ENCODE measurements around the gene KRTAP10-10. TPM values are rescaled to one million over a fixed set of nuclear protein-coding genes. Genes with fewer than 3 reads are reported as not detected.
"Not testable (repeated sequence)": the region's sequence is repeated elsewhere in the genome, so short reads cannot be mapped to it uniquely, and the experiment has no call there.

The KRTAP10-10 gene
- polyA plus RNA-seq, 1 donor (not counting 4 experiments of a cell fraction or from before 2014, with no cell fraction given): not detected

DNA sequence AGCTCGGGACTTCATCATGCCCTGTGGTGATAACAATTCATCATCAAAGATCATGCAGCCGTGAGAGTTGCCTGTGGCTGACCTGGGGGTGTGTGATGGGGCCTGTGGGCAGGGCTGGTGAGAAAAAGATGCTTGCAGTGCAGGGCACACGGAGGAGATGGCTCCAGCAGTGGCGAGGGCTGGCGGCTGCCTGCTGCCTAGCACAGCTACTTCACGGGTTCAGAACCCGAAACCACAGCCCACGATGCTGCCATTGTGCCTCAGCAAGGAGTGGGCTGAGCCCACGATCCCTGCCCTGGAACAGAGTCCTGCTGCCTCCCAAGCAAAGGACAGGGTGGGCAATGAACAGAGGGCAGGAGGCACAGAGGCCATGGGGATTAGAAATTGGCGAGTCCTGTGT is 10.9 kb upstream of the KRTAP10-10 start:
- FAIRE-seq (no peak), DNase-seq (ENCODE audit: low read depth, low spot score) (no peak)
- no peak overlapping the region for H3K27ac ChIP-seq (ENCODE audit: control insufficient read depth, insufficient read depth, low read length)
- H3K4me3 ChIP-seq (ENCODE audit: control insufficient read depth in 2 of 3, extremely low read depth in 1 of 3, insufficient read depth in 2 of 3, low read depth in 1 of 3, low read length in 3 of 3): no peak overlapping the region
- no peak overlapping the region for H3K9ac ChIP-seq (ENCODE audit: control insufficient read depth, extremely low read depth, insufficient read depth, low read length)
- H3K36me3 ChIP-seq (ENCODE audit: control insufficient read depth in 2 of 2, extremely low read depth in 1 of 2, insufficient read depth in 2 of 2, low read length in 2 of 2): no peaks in the 10 kb centered on the region
- TF ChIP-seq EZH2 (IDR thresholded peaks at IDR 0.05; ENCODE audit: low read length) (no peak), CTCF (optimal IDR thresholded peaks at IDR 0.05 in 1 of 3, IDR thresholded peaks at IDR 0.05 in 1 of 3, conservative IDR thresholded peaks at IDR 0.05 in 1 of 3; ENCODE audit: extremely low read depth in 1 of 3, insufficient read depth in 2 of 3, low read length in 3 of 3) (no peak)
- no peak overlapping the region for H2AFZ ChIP-seq (ENCODE audit: control insufficient read depth, low read length)
- H3K4me2 ChIP-seq (ENCODE audit: control insufficient read depth, extremely low read depth, insufficient read depth, low read depth, low read length): no peak overlapping the region
- H3K79me2 ChIP-seq (ENCODE audit: control insufficient read depth, insufficient read depth, low read length): no peaks in the 10 kb centered on the region
- dilution Hi-C loops (cut with MboI; ENCODE audit: extremely low pct_ligation_motif_present, low sequenced_read_pairs): no loop called here
- no peaks in the 10 kb centered on the region for H4K20me1 ChIP-seq (ENCODE audit: control insufficient read depth, extremely low read depth, insufficient read depth, low read length)
- H3K4me1 ChIP-seq (ENCODE audit: control insufficient read depth, extremely low read depth, insufficient read depth, low read length): no peaks in the 10 kb centered on the region
- no peaks in the 10 kb centered on the region for H3K9me1 ChIP-seq (ENCODE audit: control insufficient read depth, extremely low read depth, insufficient read depth, low read length)
- H3K9me3 ChIP-seq (ENCODE audit: control insufficient read depth, low read depth, low read length): peaks cover 14% of the 10 kb centered on the region
- H3K27me3 ChIP-seq (ENCODE audit: control insufficient read depth, extremely low read depth, insufficient read depth, low read length): no peaks in the 10 kb centered on the region

DNA sequence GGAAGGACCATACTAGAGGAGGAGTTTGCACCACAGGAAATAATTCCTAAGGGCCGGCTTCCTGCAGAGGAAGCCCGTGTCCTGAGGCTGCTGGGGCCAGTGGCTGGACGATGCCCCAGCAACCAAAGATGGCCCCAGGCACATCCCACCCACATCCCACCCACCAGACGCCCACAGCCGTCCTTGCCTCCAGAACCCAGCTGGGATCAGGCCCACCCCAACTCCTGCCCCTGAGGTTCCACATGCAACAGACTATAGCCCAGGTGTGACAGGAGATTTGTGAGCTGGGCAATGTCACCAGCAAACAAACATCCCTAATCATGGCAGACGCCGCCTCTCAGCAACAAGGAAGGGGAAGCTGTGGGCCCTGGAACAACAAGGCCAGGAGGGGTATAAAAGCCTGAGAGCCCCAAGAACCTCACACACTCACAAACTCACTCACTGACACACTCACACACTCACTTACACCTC is 10.4 kb upstream of the KRTAP10-10 start, which contains the start of gene KRTAP10-9:
Gene KRTAP10-9 (plus strand): TSS at position 421 of the 471 bp plus-strand sequence. CDS start 79 bp downstream, outside the sequence.
- H2AFZ ChIP-seq (ENCODE audit: control insufficient read depth, low read length): no peak within 1 kb of the TSS
- H3K27ac ChIP-seq (ENCODE audit: control insufficient read depth, insufficient read depth, low read length): no peak within 1 kb of the TSS
- no peak for DNase-seq (ENCODE audit: low read depth, low spot score)
- dilution Hi-C loops (cut with MboI; ENCODE audit: extremely low pct_ligation_motif_present, low sequenced_read_pairs): no loop called here
- no peaks in the 10 kb centered on the region for H3K4me1 ChIP-seq (ENCODE audit: control insufficient read depth, extremely low read depth, insufficient read depth, low read length)
- no peak within 1 kb of the TSS for H3K9ac ChIP-seq (ENCODE audit: control insufficient read depth, extremely low read depth, insufficient read depth, low read length)
- no peak within 1 kb of the TSS for H3K4me2 ChIP-seq (ENCODE audit: control insufficient read depth, extremely low read depth, insufficient read depth, low read depth, low read length)
- no peaks in the 10 kb centered on the region for H3K79me2 ChIP-seq (ENCODE audit: control insufficient read depth, insufficient read depth, low read length)
- peaks cover 14% of the 10 kb centered on the region for H3K9me3 ChIP-seq (ENCODE audit: control insufficient read depth, low read depth, low read length)
- no peak for FAIRE-seq
- H3K9me1 ChIP-seq (ENCODE audit: control insufficient read depth, extremely low read depth, insufficient read depth, low read length): no peaks in the 10 kb centered on the region
- H4K20me1 ChIP-seq (ENCODE audit: control insufficient read depth, extremely low read depth, insufficient read depth, low read length): no peaks in the 10 kb centered on the region
- H3K36me3 ChIP-seq (ENCODE audit: control insufficient read depth in 2 of 2, extremely low read depth in 1 of 2, insufficient read depth in 2 of 2, low read length in 2 of 2): no peaks in the 10 kb centered on the region
- H3K4me3 ChIP-seq (ENCODE audit: control insufficient read depth in 2 of 3, extremely low read depth in 1 of 3, insufficient read depth in 2 of 3, low read depth in 1 of 3, low read length in 3 of 3): no peak within 1 kb of the TSS
- TF ChIP-seq CTCF (optimal IDR thresholded peaks at IDR 0.05 in 1 of 3, IDR thresholded peaks at IDR 0.05 in 1 of 3, conservative IDR thresholded peaks at IDR 0.05 in 1 of 3; ENCODE audit: extremely low read depth in 1 of 3, insufficient read depth in 2 of 3, low read length in 3 of 3): no peak
- TF ChIP-seq EZH2 (IDR thresholded peaks at IDR 0.05; ENCODE audit: low read length): no peak
- H3K27me3 ChIP-seq (ENCODE audit: control insufficient read depth, extremely low read depth, insufficient read depth, low read length): no peaks in the 10 kb centered on the region

DNA sequence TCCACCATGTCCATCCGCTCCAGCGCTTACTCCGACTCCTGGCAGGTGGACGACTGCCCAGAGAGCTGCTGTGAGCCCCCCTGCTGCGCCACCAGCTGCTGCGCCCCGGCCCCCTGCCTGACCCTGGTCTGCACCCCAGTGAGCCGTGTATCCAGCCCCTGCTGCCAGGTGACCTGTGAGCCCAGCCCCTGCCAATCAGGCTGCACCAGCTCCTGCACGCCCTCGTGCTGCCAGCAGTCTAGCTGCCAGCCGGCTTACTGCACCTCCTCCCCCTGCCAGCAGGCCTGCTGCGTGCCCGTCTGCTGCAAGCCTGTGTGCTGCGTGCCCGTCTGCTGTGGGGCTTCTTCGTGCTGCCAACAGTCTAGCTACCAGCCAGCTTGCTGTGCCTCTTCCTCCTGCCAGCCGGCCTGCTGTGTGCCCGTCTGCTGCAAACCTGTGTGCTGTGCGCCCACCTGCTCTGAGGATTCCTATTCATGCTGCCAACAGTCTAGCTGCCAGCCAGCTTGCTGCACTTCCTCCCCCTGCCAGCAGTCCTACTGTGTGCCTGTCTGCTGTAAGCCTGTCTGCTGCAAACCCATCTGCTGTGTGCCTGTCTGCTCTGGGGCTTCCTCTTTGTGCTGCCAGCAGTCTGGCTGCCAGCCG is 9.9 kb upstream of the KRTAP10-10 start:
- H4K20me1 ChIP-seq (ENCODE audit: control insufficient read depth, extremely low read depth, insufficient read depth, low read length); H2AFZ ChIP-seq (ENCODE audit: control insufficient read depth, low read length); H3K79me2 ChIP-seq (ENCODE audit: control insufficient read depth, insufficient read depth, low read length); H3K36me3 ChIP-seq (ENCODE audit: control insufficient read depth in 2 of 2, extremely low read depth in 1 of 2, insufficient read depth in 2 of 2, low read length in 2 of 2); H3K27me3 ChIP-seq (ENCODE audit: control insufficient read depth, extremely low read depth, insufficient read depth, low read length); H3K4me1 ChIP-seq (ENCODE audit: control insufficient read depth, extremely low read depth, insufficient read depth, low read length); H3K9ac ChIP-seq (ENCODE audit: control insufficient read depth, extremely low read depth, insufficient read depth, low read length); dilution Hi-C loops (cut with MboI; ENCODE audit: extremely low pct_ligation_motif_present, low sequenced_read_pairs); DNase-seq (ENCODE audit: low read depth, low spot score); H3K4me3 ChIP-seq (ENCODE audit: control insufficient read depth in 2 of 3, extremely low read depth in 1 of 3, insufficient read depth in 2 of 3, low read depth in 1 of 3, low read length in 3 of 3); H3K4me2 ChIP-seq (ENCODE audit: control insufficient read depth, extremely low read depth, insufficient read depth, low read depth, low read length); FAIRE-seq; H3K9me1 ChIP-seq (ENCODE audit: control insufficient read depth, extremely low read depth, insufficient read depth, low read length); H3K27ac ChIP-seq (ENCODE audit: control insufficient read depth, insufficient read depth, low read length): not testable (repeated sequence)
- H3K9me3 ChIP-seq (ENCODE audit: control insufficient read depth, low read depth, low read length): peaks cover 14% of the 10 kb centered on the region

- dilution Hi-C loops (cut with MboI; ENCODE audit: extremely low pct_ligation_motif_present, low sequenced_read_pairs); DNase-seq (ENCODE audit: low read depth, low spot score); H3K9me1 ChIP-seq (ENCODE audit: control insufficient read depth, extremely low read depth, insufficient read depth, low read length); H4K20me1 ChIP-seq (ENCODE audit: control insufficient read depth, extremely low read depth, insufficient read depth, low read length); H3K4me3 ChIP-seq (ENCODE audit: control insufficient read depth in 2 of 3, extremely low read depth in 1 of 3, insufficient read depth in 2 of 3, low read depth in 1 of 3, low read length in 3 of 3); H3K27me3 ChIP-seq (ENCODE audit: control insufficient read depth, extremely low read depth, insufficient read depth, low read length); H3K9ac ChIP-seq (ENCODE audit: control insufficient read depth, extremely low read depth, insufficient read depth, low read length); H3K79me2 ChIP-seq (ENCODE audit: control insufficient read depth, insufficient read depth, low read length); H3K27ac ChIP-seq (ENCODE audit: control insufficient read depth, insufficient read depth, low read length); H3K36me3 ChIP-seq (ENCODE audit: control insufficient read depth in 2 of 2, extremely low read depth in 1 of 2, insufficient read depth in 2 of 2, low read length in 2 of 2); H3K4me1 ChIP-seq (ENCODE audit: control insufficient read depth, extremely low read depth, insufficient read depth, low read length); FAIRE-seq; H3K4me2 ChIP-seq (ENCODE audit: control insufficient read depth, extremely low read depth, insufficient read depth, low read depth, low read length); H2AFZ ChIP-seq (ENCODE audit: control insufficient read depth, low read length): not testable (repeated sequence)
- H3K9me3 ChIP-seq (ENCODE audit: control insufficient read depth, low read depth, low read length): peaks cover 13% of the 10 kb centered on the region
Measured at GRCh38 chr21:44627831-44628233, 9.3 kb upstream of the KRTAP10-10 start.

Data from keratinocyte (primary cell).